SH-SY5Y (cell line): ENCODE results near the gene XYLT1.

Experiments
- GATA2 ChIP-seq: IDR thresholded peaks from 2 replicates; pipeline ENCODE4 v1.6.1; 2011; ENCODE audit warnings: mild to moderate bottlenecking, low read depth, low read length
- GATA3 ChIP-seq: IDR thresholded peaks from 2 replicates; pipeline ENCODE4 v1.6.1; 2011; ENCODE audit warnings: low read depth, mild to moderate bottlenecking, low read length, moderate library complexity

GRCh38 chr16:17453364-17454038 is 17.3 kb downstream of the XYLT1 start:
- TF ChIP-seq GATA2 (no peak; the same call in 1 of the 2 replicates), GATA3 (no peak)
